Chondrocyte (in vitro differentiated cells): ENCODE measurements around the gene PLXNA4. TPM values are rescaled to one million over a fixed set of nuclear protein-coding genes. Genes with fewer than 3 reads are reported as not detected.
A peak's percentile ranks its signal among the peaks of the same experiment; 100 is the strongest.

ENCODE experiments used
- DNase-seq: peaks from one replicate; pipeline ENCODE4 v3.0.0; 2021; ENCODE audit warnings: mixed read lengths, low spot score
- H3K27ac Mint-ChIP-seq: one replicate; pipeline ENCODE4 v1.8.0; 2021; ENCODE audit warnings: mild to moderate bottlenecking, moderate library complexity, mixed read lengths; ENCODE audit not compliant: unreplicated experiment
- H3K27me3 Mint-ChIP-seq: 2 replicates; pipeline ENCODE4 v1.8.0; 2021; ENCODE audit warnings: low read depth, mixed read lengths
- H3K36me3 Mint-ChIP-seq: 2 replicates; pipeline ENCODE4 v1.8.0; 2021; ENCODE audit warnings: low read depth, mixed read lengths
- H3K4me1 Mint-ChIP-seq: 2 replicates; pipeline ENCODE4 v1.8.0; 2021; ENCODE audit warnings: low read depth, mild to moderate bottlenecking, mixed read lengths
- H3K4me3 Mint-ChIP-seq: one replicate; pipeline ENCODE4 v1.8.0; 2021; ENCODE audit warnings: mild to moderate bottlenecking, moderate library complexity, mixed read lengths; ENCODE audit not compliant: unreplicated experiment
- H3K9me3 Mint-ChIP-seq: 2 replicates; pipeline ENCODE4 v1.8.0; 2021; ENCODE audit warnings: low read depth, mixed read lengths
- CTCF ChIP-seq: fragments of 200-600 bp; sonication (generic); IDR thresholded peaks from 2 replicates; pipeline ENCODE4 v1.5.0; 2021; ENCODE audit warnings: antibody characterized with exemption, mild to moderate bottlenecking, moderate library complexity
- total RNA-seq: library from RNA; stranded (reverse); gene quantifications from 3 replicates; pipeline ENCODE4 v1.2.1, GENCODE V29; 2021

The PLXNA4 gene
- total RNA-seq, 1 donor from 2014 or later = 11.3 TPM

- H3K4me1 Mint-ChIP-seq = peaks cover 66% of the 10 kb centered on the region
- no peaks in the 10 kb centered on the region for H3K27me3 Mint-ChIP-seq
- H3K27ac Mint-ChIP-seq = no peak overlapping the region
- no peak overlapping the region for H3K4me3 Mint-ChIP-seq
- TF ChIP-seq CTCF = no peak
- DNase-seq = no peak
- H3K36me3 Mint-ChIP-seq = peaks cover 2% of the 10 kb centered on the region
- no peaks in the 10 kb centered on the region for H3K9me3 Mint-ChIP-seq
These were observed 187.6 kb downstream of the PLXNA4 start for GRCh38 chr7:132388688-132389087.

- no peak for DNase-seq
- Mint-ChIP-seq H3K4me1 (peaks cover 60% of the 10 kb centered on the region), H3K27me3 (no peaks in the 10 kb centered on the region), H3K9me3 (no peaks in the 10 kb centered on the region), H3K36me3 (peaks cover 2% of the 10 kb centered on the region), H3K27ac (no peak overlapping the region), H3K4me3 (no peak overlapping the region)
- no peak for TF ChIP-seq CTCF
These were observed 188.7 kb downstream of the PLXNA4 start for GRCh38 chr7:132387596-132387995.

- peaks cover 2% of the 10 kb centered on the region for H3K36me3 Mint-ChIP-seq
- H3K4me3 Mint-ChIP-seq = peak overlapping the region; percentile 17
- no peak for DNase-seq
- H3K27me3 Mint-ChIP-seq = no peaks in the 10 kb centered on the region
- H3K9me3 Mint-ChIP-seq = no peaks in the 10 kb centered on the region
- H3K27ac Mint-ChIP-seq = peak overlapping the region; percentile 71
- H3K4me1 Mint-ChIP-seq = peaks cover 70% of the 10 kb centered on the region
- TF ChIP-seq CTCF = no peak
These were observed 190.0 kb downstream of the PLXNA4 start for GRCh38 chr7:132386201-132386681.

- no peaks in the 10 kb centered on the region for H3K27me3 Mint-ChIP-seq
- H3K4me3 Mint-ChIP-seq = no peak overlapping the region
- peaks cover 73% of the 10 kb centered on the region for H3K4me1 Mint-ChIP-seq
- no peak for DNase-seq
- H3K36me3 Mint-ChIP-seq = no peaks in the 10 kb centered on the region
- H3K27ac Mint-ChIP-seq = no peak overlapping the region
- H3K9me3 Mint-ChIP-seq = no peaks in the 10 kb centered on the region
- TF ChIP-seq CTCF = no peak
These were observed 192.3 kb downstream of the PLXNA4 start for GRCh38 chr7:132383962-132384361.

- H3K27me3 Mint-ChIP-seq = no peaks in the 10 kb centered on the region
- peaks cover 65% of the 10 kb centered on the region for H3K4me1 Mint-ChIP-seq
- DNase-seq = no peak
- H3K4me3 Mint-ChIP-seq = no peak overlapping the region
- H3K36me3 Mint-ChIP-seq = no peaks in the 10 kb centered on the region
- H3K9me3 Mint-ChIP-seq = no peaks in the 10 kb centered on the region
- TF ChIP-seq CTCF = no peak
- peak overlapping the region; percentile 42 for H3K27ac Mint-ChIP-seq
These were observed 194.4 kb downstream of the PLXNA4 start for GRCh38 chr7:132381742-132382472.
